Right cardiac atrium (tissue), 5 donors: ENCODE data around the gene CCDC92B. TPM values are rescaled to one million over a fixed set of nuclear protein-coding genes. Genes with fewer than 3 reads are reported as not detected.

Source experiments
- ATAC-seq, 2 donors: fragments of 200-7000 bp; cut with Tn5 transposase; one replicate each; pipeline versions ENCODE4 v1.8.0 to v1.9.1; 2020; ENCODE audit warnings: moderate library complexity in 2 of 2, mild to moderate bottlenecking in 1 of 2
- DNase-seq, 3 donors: peaks; one replicate each; pipeline ENCODE4 v3.0.0-alpha.2; 2020
- H3K27ac ChIP-seq: one replicate; pipeline ENCODE4 v1.5.1; 2013; ENCODE audit warnings: mild to moderate bottlenecking, low read length, control low read depth, moderate library complexity
- H3K27me3 ChIP-seq: one replicate; pipeline ENCODE4 v1.6.1; 2013; ENCODE audit not compliant: control insufficient read depth, insufficient read depth
- H3K4me1 ChIP-seq: one replicate; pipeline ENCODE4 v1.6.1; 2013; ENCODE audit warnings: low read length; ENCODE audit not compliant: control insufficient read depth, insufficient read depth
- H3K4me3 ChIP-seq: one replicate; pipeline ENCODE4 v1.5.1; 2013; ENCODE audit warnings: low read length, control low read depth
- H3K9me3 ChIP-seq: one replicate; pipeline ENCODE4 v1.6.1; 2013; ENCODE audit warnings: low read length; ENCODE audit not compliant: control insufficient read depth
- WGBS: extraction: QIAGEN DNeasy Blood & Tissue Kit; methylation state at CpG from one replicate; pipeline ENCODE4 v1.1.7; 2013; 5-methylcytosine and 5-hydroxymethylcytosine counted together
- intact Hi-C, 4 donors: fragments of 100-400 bp; cut with DNase I; formaldehyde crosslinking; loops; one replicate each; pipeline versions ENCODE4 v1.11.0 to v1.14.0; 2022 to 2023
- polyA plus RNA-seq: library from polyadenylated mRNA; stranded (reverse); fragments of 200-250 nt; gene quantifications from one replicate; pipeline ENCODE4 v1.2.3, GENCODE V29; 2013
- total RNA-seq, 4 donors: library from RNA; stranded (reverse); fragmentation: NEBNext Ultra II Directional; extraction: Animal tissue kit (Norgen Biotek cat#: 25700); gene quantifications; one replicate each; pipeline ENCODE4 v1.2.1, GENCODE V29; 2021
- donor health status: healthy with polysubstance abuse.
- donor health status: DM: no; HTN: yes; CAD: no.
- donor health status: DM: no; HTN: no; CAD: no.
- donor health status: DM: no; HTN: yes; CAD: no; lungs with severe emphysema.
- donor health status: DM: yes; HTN: yes; CAD: no.

CCDC92B gene
- total and polyA plus RNA-seq, 5 donors, result 0.15 to 0.40 (median 0.23) TPM; not detected in 1

GRCh38 chr17:2693561-2694380 lies 55.7 kb downstream of the CCDC92B start:
- DNase-seq, result peak in 1 of 3 donors; percentile 46
- intact Hi-C loops, result no loop called here
- Histone ChIP-seq H3K9me3 (no peaks in the 10 kb centered on the region), H3K27ac (no peak overlapping the region), H3K27me3 (no peaks in the 10 kb centered on the region), H3K4me3 (no peak overlapping the region), H3K4me1 (no peaks in the 10 kb centered on the region)
- 91% methylated on average over 37 of the region's 37 CpGs for WGBS
- no peak for ATAC-seq

- DNase-seq, result no peak
- Histone ChIP-seq H3K27me3 (no peaks in the 10 kb centered on the region), H3K27ac (no peak overlapping the region), H3K4me3 (no peak overlapping the region), H3K9me3 (no peaks in the 10 kb centered on the region), H3K4me1 (no peaks in the 10 kb centered on the region)
- WGBS, result 97% methylated on average over 14 of the region's 14 CpGs
- intact Hi-C loops, result no loop called here
- ATAC-seq, result no peak
Measured at GRCh38 chr17:2692781-2693135, 56.7 kb downstream of the CCDC92B start.

GRCh38 chr17:2691965-2692780 lies 57.3 kb downstream of the CCDC92B start:
- intact Hi-C loops, result no loop called here
- Histone ChIP-seq H3K27ac (no peak overlapping the region), H3K9me3 (no peaks in the 10 kb centered on the region), H3K4me3 (no peak overlapping the region), H3K4me1 (no peaks in the 10 kb centered on the region), H3K27me3 (no peaks in the 10 kb centered on the region)
- 90% methylated on average over 66 of the region's 71 CpGs for WGBS
- ATAC-seq (no peak), DNase-seq (peak; percentile 16 to 71 (median 58))

- H3K4me3 ChIP-seq, result no peak overlapping the region
- H3K4me1 ChIP-seq, result no peaks in the 10 kb centered on the region
- intact Hi-C loops, result no loop called here
- H3K27me3 ChIP-seq, result no peaks in the 10 kb centered on the region
- 94% methylated on average over 62 of the region's 62 CpGs for WGBS
- H3K27ac ChIP-seq, result no peak overlapping the region
- no peak for ATAC-seq
- H3K9me3 ChIP-seq, result no peaks in the 10 kb centered on the region
- peak in 1 of 3 donors; percentile 55 for DNase-seq
Measured at GRCh38 chr17:2691069-2691871, 58.2 kb downstream of the CCDC92B start.

GRCh38 chr17:2690165-2691068 lies 59.0 kb downstream of the CCDC92B start:
- no peak overlapping the region for H3K27ac ChIP-seq
- intact Hi-C loops, result no loop called here
- no peak overlapping the region for H3K4me3 ChIP-seq

GRCh38 chr17:2689411-2690164 lies 59.9 kb downstream of the CCDC92B start:
- intact Hi-C loops, result no loop called here
- no peak overlapping the region for H3K4me3 ChIP-seq

More at GRCh38 chr17:2690165-2691068, 59.0 kb downstream of the CCDC92B start:
- DNase-seq, result peak in 1 of 3 donors; percentile 66
- Histone ChIP-seq H3K9me3 (no peaks in the 10 kb centered on the region), H3K4me1 (no peaks in the 10 kb centered on the region), H3K27me3 (no peaks in the 10 kb centered on the region)
- peak in 1 of 2 donors; percentile 15 for ATAC-seq
- WGBS, result 79% methylated on average over 55 of the region's 55 CpGs

GRCh38 chr17:2688351-2689342 lies 60.8 kb downstream of the CCDC92B start:
- ATAC-seq, result peak in 1 of 2 donors; percentile 2
- intact Hi-C loops, result no loop called here
- Histone ChIP-seq H3K4me3 (no peak overlapping the region), H3K27ac (peak overlapping the region; percentile 43), H3K9me3 (no peaks in the 10 kb centered on the region), H3K27me3 (no peaks in the 10 kb centered on the region), H3K4me1 (no peaks in the 10 kb centered on the region)
- DNase-seq, result peak in 2 of 3 donors; percentile 67 to 69
- WGBS, result 54% methylated on average over 27 of the region's 27 CpGs

More at GRCh38 chr17:2689411-2690164, 59.9 kb downstream of the CCDC92B start:
- DNase-seq (peak in 1 of 3 donors; percentile 61), ATAC-seq (peak; percentile 1 to 5)
- Histone ChIP-seq H3K9me3 (no peaks in the 10 kb centered on the region), H3K27me3 (no peaks in the 10 kb centered on the region), H3K4me1 (no peaks in the 10 kb centered on the region), H3K27ac (no peak overlapping the region)
- WGBS, result 52% methylated on average over 40 of the region's 40 CpGs

GRCh38 chr17:2687074-2687418 lies 62.4 kb downstream of the CCDC92B start:
- ATAC-seq (no peak), DNase-seq (no peak)
- Histone ChIP-seq H3K27ac (peak overlapping the region; percentile 17), H3K9me3 (no peaks in the 10 kb centered on the region), H3K27me3 (no peaks in the 10 kb centered on the region), H3K4me3 (no peak overlapping the region), H3K4me1 (no peaks in the 10 kb centered on the region)
- WGBS, result 70% methylated on average over 6 of the region's 6 CpGs
- intact Hi-C loops, result no loop called here

GRCh38 chr17:2685696-2686095 lies 63.8 kb downstream of the CCDC92B start:
- Histone ChIP-seq H3K4me3 (no peak overlapping the region), H3K4me1 (no peaks in the 10 kb centered on the region), H3K27me3 (no peaks in the 10 kb centered on the region), H3K9me3 (no peaks in the 10 kb centered on the region), H3K27ac (no peak overlapping the region)
- intact Hi-C loops, result no loop called here
- DNase-seq (peak in 2 of 3 donors; percentile 77), ATAC-seq (peak; percentile 2 to 22)
- WGBS, result 62% methylated on average over 15 of the region's 15 CpGs
